Measurements from ENCODE around the gene RAD51.
A peak's percentile ranks its signal among the peaks of the same experiment; 100 is the strongest.

Gene RAD51

DNA sequence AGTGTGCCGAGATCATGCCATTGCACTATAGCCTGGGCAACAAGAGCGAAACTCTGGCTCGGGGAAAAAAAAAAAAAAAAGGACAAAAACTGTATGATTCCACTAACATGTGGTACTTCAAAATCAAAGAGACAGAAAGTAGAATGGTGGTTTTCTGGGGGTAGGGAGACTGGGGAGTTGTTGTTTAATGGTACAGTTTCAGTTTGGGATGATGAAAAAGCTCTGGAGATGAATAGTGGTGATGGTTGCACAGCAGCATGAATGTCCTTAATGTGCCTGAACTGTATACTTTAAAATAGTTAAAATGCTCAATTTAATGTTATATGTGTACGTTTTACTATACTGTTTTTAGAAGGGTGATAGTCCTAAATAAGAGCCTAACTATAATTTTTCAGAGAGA lies 27.4 kb downstream of the RAD51 start:
- DNase-seq (ENCODE audit: low read depth, low spot score): no peak

DNA sequence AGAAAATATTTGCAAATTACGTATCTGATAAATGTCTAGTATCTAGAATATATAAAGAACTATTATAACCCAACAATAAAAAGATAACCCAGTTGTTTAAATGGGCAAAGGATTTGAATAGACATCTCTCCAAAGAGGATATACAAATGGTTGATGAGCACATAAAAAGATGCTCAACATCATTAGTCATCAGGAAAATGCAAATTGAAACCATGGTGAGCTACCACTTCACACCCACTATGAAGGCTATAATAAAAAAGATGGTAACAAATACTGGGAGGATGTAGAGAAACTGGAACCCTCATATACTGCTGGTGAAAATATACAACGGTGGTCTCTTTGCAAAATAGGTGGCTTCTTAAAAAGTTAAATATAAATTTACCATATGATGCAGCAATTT lies 28.0 kb downstream of the RAD51 start:
- DNase-seq (ENCODE audit: low read depth, low spot score): no peak

DNA sequence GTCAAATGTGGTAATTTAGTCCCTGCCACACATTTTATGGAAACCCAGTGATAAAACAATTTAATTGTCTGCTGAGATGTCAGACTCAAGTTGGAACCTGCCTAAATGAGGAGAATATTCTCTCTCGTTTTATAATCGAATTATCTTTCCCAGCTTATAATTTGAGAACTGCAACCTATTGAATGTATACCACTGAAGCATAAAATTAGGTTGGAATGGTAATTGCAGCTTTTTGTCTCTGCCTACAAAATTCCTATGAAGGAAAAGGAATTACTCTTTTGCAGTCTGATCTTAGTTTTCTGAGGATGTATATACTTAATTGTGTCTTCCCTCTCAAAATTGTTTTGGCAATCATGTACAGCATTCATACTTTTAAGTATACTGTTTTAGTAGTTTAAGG lies 28.9 kb downstream of the RAD51 start:
- DNase-seq (ENCODE audit: low read depth, low spot score): no peak

DNA sequence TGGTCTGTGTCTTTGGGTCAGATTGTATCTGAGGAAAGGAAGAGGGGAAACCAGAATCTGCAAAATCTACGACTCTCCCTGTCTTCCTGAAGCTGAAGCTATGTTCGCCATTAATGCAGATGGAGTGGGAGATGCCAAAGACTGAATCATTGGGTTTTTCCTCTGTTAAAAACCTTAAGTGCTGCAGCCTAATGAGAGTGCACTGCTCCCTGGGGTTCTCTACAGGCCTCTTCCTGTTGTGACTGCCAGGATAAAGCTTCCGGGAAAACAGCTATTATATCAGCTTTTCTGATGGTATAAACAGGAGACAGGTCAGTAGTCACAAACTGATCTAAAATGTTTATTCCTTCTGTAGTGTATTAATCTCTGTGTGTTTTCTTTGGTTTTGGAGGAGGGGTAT lies 36.1 kb downstream of the RAD51 start:
- DNase-seq (ENCODE audit: low read depth, low spot score): no peak

DNA sequence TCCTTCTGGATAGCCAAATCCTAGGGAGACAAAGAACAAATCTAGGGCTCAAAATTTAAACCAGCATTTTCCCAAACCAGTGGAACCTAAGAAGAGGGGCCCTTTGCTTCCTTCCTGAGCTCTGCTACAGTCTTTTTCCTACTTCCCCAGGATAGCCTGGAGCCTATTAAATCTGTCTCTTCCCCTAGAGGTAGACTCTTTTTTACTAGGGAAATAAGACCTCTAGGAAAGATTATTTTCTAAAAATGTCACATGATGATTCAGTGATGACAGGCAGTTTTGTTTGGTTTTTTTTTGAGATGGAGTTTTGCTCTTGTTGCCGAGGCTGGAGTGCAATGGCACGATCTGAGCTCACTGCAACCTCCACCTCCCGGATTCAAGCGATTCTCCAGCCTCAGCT lies 41.6 kb downstream of the RAD51 start:
- DNase-seq (ENCODE audit: low read depth, low spot score): no peak

DNA sequence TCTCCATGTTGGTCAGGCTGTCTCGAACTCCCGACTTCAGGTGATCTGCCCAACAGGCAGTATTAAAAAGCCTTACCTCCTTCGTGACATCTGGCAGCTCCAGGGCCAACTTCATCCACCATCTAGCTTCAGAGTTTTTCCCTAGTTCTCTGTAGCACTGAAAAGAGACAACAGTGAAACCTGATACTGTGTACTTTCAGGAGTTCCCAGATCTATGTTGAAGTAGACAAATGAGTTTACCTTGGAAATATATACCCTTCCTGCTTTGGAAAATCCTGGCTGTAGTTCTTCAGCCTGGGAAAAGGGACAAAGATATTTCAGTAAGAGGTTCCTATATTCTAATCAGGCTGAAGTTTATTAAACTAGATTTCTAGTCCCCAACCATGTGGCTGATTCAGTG lies 42.1 kb downstream of the RAD51 start:
- DNase-seq (ENCODE audit: low read depth, low spot score): no peak

DNA sequence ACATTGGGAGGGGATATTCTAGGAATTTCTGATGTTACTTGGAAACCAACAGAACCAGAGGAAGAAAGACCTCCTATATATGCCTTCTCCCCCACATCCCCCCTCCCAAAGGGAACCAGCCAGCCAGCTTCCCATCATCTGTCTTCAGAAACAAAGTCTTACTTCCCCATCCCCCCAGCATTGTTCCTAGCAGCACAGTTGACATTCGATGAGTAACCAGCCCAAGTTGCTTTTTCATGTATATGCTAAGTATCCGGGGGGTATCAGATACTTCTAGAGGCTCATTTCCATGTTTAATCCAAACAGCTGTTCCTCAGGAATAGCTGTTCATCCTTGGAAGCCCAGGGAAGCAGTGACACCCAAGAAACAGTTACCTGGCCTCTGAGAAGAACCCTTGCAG lies 44.1 kb downstream of the RAD51 start:
- peak; percentile 13 for DNase-seq (ENCODE audit: low read depth, low spot score)

DNA sequence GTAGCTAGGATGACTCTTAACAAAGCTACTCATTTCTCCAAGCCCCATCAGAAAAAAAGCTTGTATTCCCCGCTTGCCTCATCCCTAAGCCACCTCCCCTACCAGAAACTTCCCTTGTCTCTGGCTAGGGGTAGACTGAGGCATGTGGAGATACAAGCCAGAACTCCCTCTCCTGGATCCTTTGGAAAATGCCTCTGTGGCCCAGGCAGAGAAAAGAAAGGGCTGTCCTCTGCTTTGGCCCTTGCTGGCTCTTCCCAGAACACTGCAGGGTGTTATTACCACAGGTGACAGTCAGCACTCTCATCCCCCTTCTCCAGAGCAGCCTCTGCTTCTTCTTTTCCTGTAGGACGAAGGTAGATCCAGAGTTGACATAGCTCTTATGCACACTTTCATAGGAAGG lies 44.9 kb downstream of the RAD51 start:
- no peak for DNase-seq (ENCODE audit: low read depth, low spot score)

DNA sequence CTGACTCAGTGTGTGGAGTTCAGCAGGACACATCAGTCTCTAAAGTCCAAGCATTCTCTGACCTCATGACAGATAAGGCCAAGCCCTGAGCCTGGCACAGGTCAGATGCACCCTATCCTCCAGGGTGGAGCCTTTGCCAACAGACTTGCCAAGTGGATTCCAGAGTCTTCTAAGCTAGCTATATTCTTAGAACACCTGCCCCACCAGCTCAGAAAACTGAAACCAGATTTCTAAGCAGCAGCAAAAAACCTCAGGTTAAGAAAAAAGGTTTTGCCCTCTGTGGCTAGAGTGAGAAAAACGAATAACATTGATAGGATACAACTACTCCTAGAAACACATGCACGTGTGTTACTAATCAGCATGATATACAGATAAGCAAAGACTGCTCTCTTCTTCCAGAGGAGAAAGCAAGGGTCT lies 48.5 kb downstream of the RAD51 start:
- DNase-seq (ENCODE audit: low read depth, low spot score): no peak

DNA sequence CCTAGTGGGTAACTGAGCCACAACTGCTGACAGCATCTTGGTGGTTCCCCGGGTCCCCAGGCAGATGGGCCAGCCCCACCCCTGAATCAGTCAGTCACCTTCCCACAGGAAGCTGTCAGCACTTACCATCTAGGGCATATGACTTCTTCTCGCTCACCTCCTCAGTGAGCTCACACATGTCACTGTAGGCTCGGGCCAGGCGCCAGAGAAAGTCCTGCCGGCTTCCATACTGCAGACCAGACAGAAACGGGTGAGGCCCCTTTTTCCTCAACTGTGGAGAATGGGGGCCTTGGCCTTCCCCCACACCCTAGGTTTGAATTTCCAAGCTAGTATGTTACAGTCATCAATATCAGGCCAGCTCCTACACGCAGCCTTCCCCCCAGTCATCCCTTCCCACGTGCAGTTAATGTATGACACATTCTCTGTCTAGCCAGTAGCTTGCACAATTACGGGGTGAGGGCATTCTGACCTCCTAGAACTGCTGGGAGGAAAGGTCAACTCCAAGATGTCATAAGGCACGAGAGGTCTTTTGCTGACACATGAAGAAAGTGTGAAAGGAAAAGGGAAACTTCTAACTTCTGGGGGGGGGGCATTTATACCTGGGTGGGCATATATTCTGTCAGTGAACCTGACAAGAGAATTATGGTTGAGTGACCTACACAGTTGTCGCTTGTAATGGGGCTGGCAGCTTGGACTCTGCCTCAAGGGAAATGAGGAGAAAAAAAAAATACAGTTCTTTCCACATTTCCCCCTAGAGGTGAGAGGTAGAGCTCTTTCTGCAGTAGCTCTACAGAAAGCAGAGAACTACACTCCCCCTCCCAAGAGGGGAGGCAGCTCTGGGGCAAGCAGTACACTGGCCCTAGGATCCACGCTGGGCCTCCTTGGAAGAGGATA lies 49.2 kb downstream of the RAD51 start:
- no peak for DNase-seq (ENCODE audit: low read depth, low spot score)

DNA sequence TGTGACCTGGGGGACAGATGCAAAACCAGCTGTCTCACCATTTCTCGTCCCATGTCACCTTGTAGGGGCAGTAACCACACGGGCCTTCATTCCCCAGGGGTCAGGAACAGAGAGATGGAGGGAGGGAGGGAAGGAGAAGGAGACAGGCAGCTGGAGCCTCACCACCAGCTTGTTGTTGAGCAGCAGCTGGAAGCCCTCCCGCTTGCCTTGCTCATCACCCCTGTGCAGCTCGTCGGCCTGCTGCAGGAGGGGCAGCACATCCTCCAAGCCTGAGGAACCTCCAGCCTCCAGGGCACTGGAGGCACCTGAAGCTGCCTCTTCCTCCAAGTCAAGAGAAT lies 49.8 kb downstream of the RAD51 start:
- no peak for DNase-seq (ENCODE audit: low read depth, low spot score)

DNA sequence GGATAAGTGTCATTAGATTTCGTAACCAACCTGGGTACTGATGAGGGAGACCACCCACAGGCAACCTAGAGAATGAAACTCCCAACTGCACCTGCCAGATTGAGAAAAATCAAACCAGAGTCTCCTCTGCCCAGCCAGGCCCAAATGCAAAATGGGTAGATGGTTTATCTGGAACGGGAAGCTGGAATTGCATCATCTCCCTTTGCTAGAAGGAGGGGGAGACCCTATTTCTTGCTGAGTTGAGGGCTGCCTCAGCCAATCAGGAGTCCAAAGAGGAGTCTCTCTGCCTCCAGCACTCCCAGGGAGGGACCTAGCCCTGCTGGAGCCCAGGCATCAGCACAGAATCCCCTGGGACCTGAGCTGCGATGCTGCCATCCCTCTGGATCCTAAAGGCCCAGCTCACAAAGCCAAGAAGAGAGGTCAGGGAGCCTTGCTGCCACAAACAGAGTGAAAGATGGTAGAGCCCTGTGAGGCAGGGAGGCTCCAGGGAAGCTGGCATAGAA lies 52.0 kb downstream of the RAD51 start:
- no peak for DNase-seq (ENCODE audit: low read depth, low spot score)

DNA sequence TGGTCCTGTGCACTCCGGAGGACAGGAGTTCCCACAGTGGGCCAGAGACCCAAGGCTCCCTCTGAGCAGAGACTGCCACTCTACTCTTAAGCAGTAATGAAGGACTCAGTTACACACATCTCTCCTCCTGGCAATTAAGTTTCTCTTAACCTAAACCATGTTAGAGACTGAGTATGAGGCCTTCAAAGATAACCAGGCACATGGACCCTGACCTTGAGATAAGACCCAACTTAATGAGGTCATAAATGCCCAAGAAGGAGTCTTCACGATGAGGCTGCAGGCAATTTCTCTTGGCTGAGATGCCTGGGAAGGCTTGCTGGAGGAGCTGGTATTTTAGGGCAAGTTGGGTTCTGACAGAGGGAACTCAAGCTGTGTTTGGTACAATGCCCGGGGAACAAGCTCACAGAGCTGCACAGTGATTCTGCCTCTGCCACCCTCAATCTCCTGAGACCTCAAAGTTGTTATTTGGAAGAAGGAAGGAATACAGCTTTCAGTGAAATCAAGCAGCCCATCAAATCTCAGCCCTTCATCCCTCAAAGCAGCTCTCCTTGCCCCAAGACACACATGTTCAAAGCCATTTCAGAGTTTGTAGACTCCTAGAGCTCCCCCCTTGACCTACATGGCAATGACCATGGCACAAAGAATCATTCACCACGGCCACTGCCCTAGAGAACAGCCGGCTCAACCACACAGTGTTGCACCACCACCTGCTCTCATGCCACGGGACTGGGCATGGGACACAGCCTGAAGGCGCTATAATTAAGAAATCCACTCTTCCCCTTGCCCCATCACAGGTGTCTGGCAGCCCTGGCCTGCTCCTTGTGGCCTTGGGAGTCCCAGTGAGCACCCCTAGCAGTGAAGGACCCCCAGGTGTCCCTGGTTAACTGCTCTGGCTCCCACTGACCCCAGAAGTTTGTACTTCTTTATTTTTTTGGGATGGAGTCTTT lies 53.0 kb downstream of the RAD51 start:
- DNase-seq (ENCODE audit: low read depth, low spot score): no peak

DNA sequence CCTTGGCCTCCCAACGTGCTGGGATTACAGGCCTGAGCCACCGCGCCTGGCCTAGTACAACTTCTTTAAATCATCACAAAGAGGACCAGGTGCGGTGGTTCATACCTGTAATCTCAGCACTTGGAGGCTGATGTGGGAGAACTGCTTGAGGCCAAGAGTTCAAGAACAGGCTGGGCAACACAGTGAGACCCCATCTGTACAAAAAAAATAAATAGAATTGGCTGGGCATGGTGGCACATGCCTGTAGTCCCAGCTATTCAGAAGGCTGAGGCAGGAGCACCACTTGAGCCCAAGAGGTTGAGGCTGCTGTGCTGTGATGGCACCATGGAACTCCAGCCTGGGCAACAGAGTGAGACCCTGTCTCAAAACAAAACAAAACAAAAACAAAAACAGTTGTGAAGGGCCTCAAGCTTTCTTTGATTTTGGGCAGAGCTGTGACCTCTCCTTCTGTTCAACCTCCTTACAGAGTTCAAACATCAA lies 54.2 kb downstream of the RAD51 start:
- DNase-seq (ENCODE audit: low read depth, low spot score): no peak

DNA sequence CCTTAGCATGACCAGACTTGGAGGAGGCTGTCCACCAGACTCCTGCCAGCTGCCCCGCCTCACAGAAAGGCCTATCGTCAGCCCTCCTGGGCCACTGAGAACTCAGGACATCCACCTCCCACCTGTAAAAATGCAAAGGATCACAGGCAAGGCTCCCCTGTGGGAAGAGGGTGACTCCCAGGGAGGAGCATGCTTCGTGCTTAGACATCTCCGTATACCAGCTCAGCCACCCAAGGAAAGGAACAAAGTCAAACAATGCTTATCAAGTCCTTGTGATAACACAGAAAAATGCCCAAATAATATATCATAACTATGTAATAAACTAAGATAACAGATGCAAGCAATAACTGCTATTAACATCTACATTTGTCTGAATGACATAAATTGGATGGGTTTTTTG lies 55.9 kb downstream of the RAD51 start:
- DNase-seq (ENCODE audit: low read depth, low spot score): no peak

DNA sequence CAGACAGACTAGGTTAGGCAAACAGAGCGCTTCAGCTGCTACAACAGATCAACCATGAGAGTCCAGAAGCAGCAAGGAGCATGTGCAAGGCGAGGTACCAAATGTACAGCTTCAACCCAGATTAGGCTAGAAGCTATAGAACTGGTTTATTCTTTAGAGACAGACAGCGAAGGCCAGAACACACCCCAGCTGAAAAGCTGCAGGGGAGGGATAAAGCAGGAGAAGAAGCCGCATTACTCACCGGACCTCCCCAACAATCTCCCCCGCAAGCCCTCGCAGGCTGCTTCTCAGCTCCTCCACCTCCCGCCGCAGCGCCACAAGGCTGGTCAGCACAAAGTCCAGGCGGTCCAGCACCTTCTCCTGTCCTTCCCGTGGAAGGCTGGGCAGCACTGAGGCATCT lies 56.8 kb downstream of the RAD51 start:
- DNase-seq (ENCODE audit: low read depth, low spot score): no peak

DNA sequence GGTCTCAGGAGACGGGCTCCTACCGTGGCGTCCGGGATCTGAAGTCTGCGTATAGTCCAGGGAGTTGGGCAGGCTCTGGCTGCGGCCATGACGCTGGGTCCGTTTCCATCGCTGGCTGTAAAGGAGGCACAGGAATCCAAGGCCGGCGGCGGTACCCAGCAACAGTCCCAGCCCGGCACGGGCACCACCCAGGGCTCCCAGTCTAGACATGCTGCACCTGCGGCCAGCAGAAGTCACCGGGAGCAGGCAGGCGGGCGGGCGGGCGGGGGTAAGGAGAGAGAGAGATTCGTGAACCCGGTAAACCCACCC lies 59.6 kb downstream of the RAD51 start:
- peak; percentile 41 for DNase-seq (ENCODE audit: low read depth, low spot score)

DNA sequence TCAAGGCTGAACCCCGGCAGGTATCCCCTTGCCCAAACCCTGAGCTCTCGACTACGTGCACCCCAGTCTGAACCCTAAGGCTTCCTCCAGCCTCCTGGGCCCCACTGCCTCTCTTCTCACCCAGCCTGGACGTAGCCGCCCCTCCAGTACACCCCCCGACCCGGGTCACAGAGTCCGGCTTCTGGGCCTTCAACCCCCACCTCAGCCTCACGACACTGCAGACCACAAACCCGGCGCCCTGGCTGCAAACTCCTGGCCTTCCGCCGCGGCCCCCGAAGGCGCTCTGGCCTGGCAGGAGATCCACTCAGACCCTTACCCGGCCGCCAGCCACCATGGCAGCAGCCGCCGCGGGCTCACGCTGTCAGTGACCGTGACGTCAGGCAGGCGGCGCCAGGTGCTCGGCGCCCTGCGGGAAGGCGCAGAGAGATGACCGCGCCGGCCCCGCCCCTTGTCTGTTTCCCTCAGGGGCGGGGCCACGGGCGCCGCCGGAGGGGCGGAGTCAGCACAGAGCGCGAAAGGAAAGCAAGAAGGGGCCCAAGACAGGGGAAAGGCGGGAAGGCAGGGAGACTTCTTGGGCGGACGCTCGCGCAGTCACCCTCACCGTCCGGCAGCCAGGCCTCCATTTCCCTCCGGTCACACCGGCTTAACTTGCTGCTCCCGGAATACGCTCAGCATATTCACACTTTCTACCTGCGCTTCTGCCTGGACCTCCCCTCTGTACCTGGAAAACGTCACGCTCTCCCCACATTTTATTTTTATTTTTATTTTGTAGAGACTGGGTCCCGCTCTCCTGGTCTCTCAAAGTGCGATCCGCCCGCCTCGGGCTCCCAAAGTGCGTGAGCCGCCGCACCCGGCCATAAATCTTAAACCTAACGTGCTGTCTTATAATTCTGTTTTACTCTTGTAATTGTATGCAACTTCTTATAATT lies 60.2 kb downstream of the RAD51 start, which contains the start of gene RMDN3:
Gene RMDN3 (minus strand): TSS at position 372 of the 929 bp plus-strand sequence. CDS start 471 bp downstream, outside the sequence.
- DNase-seq (ENCODE audit: low read depth, low spot score): peak; percentile 98

DNA sequence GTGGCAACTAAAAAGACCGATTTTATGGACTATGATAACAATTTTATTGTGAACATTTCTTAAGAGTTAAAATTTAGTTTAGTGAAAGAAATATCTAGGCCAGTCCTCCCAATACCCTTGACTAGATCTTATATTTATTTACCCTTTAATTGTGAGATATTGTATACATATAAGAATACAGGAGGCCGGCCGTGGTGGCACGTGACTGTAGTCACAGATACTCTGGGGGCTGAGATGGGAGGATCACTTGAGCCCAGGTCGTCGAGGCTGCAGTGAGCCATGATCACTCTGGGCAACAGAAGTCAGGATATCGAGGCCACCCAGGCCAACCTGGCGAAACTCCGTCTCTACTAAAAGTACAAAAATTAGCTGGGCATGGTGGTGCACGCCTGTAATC lies 60.8 kb downstream of the RAD51 start:
- DNase-seq (ENCODE audit: low read depth, low spot score): no peak

DNA sequence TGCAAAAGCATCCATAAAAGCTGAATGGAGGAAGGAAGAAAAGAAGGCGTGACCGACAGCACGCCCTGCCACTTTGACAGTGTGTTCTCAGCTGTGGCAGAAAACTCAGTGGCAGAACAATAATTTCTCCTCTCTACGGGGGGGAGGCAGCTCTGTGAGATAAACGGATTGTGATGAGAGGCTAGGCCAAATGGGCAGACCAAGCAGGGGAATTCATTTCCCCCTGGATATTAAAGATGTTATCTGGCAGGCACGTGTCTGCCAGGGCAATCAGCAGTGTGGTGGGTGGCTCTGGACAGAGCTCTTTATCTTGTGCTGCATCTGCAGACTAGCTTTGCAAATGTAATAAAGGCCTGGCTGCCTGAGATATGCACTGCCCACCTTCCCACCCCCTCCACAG lies 62.0 kb downstream of the RAD51 start:
- DNase-seq (ENCODE audit: low read depth, low spot score): no peak

DNA sequence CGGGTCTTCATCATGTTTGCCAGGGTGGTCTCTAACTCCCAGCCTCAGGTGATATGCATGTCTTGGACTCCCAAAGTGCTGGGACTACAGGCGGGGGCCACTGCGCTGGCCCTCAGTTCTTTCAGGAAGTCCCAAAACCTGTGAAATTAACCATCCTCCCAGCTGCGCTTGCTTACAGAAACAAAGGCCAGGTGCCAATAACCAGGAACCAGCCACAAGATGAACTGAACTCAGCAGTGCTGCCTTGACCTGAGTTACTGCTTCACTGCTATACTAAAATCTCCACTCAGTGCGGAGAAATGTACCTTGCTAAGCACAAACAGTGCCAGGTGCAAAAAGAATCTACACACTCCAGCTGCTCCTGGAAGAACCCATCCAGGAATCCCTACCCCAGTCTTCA lies 65.0 kb downstream of the RAD51 start:
- no peak for DNase-seq (ENCODE audit: low read depth, low spot score)

Measured in astrocyte of the hippocampus (primary cell).